ENCODE results near the gene VARS1. TPM values are rescaled to one million over a fixed set of nuclear protein-coding genes. Genes with fewer than 3 reads are reported as not detected.

VARS1 gene
- total and polyA plus RNA-seq, 2 experiments from 2014 or later: 71.2 to 137 TPM

DNA sequence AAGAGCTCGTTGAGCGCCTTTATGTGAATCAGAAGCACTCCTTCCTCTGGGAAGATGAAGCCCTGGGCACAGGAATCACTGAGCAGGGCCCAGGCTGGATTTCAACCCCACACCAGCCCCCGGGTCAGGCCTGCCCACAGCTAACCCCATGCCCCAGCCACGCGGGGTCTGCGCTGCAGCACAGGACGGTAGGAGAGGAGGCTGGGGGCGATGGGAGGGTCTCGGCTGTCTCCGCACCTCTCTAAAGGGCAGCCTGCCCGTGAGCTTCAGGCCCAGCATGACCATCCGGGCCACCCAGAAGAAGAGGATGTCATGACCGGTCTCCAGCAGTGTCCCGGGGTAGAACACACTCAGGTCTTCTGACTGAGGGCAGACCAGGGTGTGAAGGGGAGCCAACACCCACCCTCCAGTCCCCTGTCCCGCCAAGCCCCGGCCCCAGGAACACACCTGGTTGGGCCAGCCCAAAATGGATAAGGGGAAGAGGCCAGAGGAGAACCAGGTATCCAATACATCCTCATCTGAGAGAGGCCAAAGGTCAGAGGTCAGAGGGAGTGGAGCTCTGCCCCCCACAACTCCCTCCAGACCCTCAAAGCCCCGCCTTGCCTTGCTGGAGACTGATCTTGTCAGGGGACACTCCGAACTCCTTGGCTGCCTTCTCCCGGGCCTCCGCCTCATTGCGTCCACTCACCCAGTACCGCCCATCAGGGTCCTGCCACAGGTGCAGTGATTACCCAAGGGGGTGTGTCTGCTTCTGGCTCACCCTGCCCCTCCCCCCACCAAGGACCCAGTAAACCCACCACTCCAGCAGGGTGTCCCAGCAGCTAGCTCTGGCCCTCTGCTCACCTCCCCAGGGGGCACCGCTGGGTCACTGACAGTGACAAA lies 14.1 kb downstream of the VARS1 start:
- H3K36me3 Mint-ChIP-seq (ENCODE audit: low read depth): peaks cover 54% of the 10 kb centered on the region
- Histone ChIP-seq H3K36me3 (ENCODE audit: insufficient read depth) (no peaks in the 10 kb centered on the region; the same call in 1 of the 2 replicates), H3F3A (replicated peaks; ENCODE audit: low read depth) (peaks cover 4% of the 10 kb centered on the region; the same call in 1 of the 2 replicates), H4K20me1 (replicated peaks; ENCODE audit: insufficient read depth) (no peaks in the 10 kb centered on the region; the same call in 1 of the 2 replicates), H3K4me3 (no peak overlapping the region), H3K27ac (ENCODE audit: low read depth) (no peak overlapping the region), H3K79me2 (replicated peaks; ENCODE audit: insufficient read depth) (no peaks in the 10 kb centered on the region), H3K4me1 (ENCODE audit: insufficient read depth) (no peaks in the 10 kb centered on the region), H2AFZ (no peak overlapping the region), H3K9me2 (ENCODE audit: insufficient read depth) (no peaks in the 10 kb centered on the region), H3K27me3 (ENCODE audit: insufficient read depth) (no peaks in the 10 kb centered on the region), H3K4me2 (no peak overlapping the region)
- no peak for DNase-seq (ENCODE audit: low spot score)
- no peak overlapping the region for H3K27ac Mint-ChIP-seq
- TF ChIP-seq CREB1 (CRISPR knock-in tag; IDR thresholded peaks at IDR 0.05; ENCODE audit: low read depth): no peak
- TF ChIP-seq, protein P1, sequence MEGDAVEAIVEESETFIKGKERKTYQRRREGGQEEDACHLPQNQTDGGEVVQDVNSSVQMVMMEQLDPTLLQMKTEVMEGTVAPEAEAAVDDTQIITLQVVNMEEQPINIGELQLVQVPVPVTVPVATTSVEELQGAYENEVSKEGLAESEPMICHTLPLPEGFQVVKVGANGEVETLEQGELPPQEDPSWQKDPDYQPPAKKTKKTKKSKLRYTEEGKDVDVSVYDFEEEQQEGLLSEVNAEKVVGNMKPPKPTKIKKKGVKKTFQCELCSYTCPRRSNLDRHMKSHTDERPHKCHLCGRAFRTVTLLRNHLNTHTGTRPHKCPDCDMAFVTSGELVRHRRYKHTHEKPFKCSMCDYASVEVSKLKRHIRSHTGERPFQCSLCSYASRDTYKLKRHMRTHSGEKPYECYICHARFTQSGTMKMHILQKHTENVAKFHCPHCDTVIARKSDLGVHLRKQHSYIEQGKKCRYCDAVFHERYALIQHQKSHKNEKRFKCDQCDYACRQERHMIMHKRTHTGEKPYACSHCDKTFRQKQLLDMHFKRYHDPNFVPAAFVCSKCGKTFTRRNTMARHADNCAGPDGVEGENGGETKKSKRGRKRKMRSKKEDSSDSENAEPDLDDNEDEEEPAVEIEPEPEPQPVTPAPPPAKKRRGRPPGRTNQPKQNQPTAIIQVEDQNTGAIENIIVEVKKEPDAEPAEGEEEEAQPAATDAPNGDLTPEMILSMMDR (conservative IDR thresholded peaks at IDR 0.05; ENCODE audit: low read depth in 2 of 2): no peak
- TF ChIP-seq, protein P2, sequence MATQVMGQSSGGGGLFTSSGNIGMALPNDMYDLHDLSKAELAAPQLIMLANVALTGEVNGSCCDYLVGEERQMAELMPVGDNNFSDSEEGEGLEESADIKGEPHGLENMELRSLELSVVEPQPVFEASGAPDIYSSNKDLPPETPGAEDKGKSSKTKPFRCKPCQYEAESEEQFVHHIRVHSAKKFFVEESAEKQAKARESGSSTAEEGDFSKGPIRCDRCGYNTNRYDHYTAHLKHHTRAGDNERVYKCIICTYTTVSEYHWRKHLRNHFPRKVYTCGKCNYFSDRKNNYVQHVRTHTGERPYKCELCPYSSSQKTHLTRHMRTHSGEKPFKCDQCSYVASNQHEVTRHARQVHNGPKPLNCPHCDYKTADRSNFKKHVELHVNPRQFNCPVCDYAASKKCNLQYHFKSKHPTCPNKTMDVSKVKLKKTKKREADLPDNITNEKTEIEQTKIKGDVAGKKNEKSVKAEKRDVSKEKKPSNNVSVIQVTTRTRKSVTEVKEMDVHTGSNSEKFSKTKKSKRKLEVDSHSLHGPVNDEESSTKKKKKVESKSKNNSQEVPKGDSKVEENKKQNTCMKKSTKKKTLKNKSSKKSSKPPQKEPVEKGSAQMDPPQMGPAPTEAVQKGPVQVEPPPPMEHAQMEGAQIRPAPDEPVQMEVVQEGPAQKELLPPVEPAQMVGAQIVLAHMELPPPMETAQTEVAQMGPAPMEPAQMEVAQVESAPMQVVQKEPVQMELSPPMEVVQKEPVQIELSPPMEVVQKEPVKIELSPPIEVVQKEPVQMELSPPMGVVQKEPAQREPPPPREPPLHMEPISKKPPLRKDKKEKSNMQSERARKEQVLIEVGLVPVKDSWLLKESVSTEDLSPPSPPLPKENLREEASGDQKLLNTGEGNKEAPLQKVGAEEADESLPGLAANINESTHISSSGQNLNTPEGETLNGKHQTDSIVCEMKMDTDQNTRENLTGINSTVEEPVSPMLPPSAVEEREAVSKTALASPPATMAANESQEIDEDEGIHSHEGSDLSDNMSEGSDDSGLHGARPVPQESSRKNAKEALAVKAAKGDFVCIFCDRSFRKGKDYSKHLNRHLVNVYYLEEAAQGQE (IDR thresholded peaks at IDR 0.05; ENCODE audit: unreplicated experiment): no peak
- no peak for TF ChIP-seq ZNF331 (CRISPR knock-in tag; IDR thresholded peaks at IDR 0.05; ENCODE audit: low read depth)
- TF ChIP-seq ZNF114 (CRISPR knock-in tag; IDR thresholded peaks at IDR 0.05): no peak
- TF ChIP-seq, protein P3, sequence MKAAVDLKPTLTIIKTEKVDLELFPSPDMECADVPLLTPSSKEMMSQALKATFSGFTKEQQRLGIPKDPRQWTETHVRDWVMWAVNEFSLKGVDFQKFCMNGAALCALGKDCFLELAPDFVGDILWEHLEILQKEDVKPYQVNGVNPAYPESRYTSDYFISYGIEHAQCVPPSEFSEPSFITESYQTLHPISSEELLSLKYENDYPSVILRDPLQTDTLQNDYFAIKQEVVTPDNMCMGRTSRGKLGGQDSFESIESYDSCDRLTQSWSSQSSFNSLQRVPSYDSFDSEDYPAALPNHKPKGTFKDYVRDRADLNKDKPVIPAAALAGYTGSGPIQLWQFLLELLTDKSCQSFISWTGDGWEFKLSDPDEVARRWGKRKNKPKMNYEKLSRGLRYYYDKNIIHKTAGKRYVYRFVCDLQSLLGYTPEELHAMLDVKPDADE (IDR thresholded peaks at IDR 0.05): no peak
- TF ChIP-seq STAT1 (IDR thresholded peaks at IDR 0.05; ENCODE audit: unreplicated experiment): no peak
- TF ChIP-seq EZH2phosphoT487 (IDR thresholded peaks at IDR 0.05; ENCODE audit: unreplicated experiment): no peak
- no peak for TF ChIP-seq POLR2AphosphoS5 (IDR thresholded peaks at IDR 0.05; ENCODE audit: low read depth)
- no peak for TF ChIP-seq NANOG (IDR thresholded peaks at IDR 0.05; ENCODE audit: borderline replicate concordance)
- TF ChIP-seq JUNB (IDR thresholded peaks at IDR 0.05; ENCODE audit: unreplicated experiment): no peak
- TF ChIP-seq, protein P4, sequence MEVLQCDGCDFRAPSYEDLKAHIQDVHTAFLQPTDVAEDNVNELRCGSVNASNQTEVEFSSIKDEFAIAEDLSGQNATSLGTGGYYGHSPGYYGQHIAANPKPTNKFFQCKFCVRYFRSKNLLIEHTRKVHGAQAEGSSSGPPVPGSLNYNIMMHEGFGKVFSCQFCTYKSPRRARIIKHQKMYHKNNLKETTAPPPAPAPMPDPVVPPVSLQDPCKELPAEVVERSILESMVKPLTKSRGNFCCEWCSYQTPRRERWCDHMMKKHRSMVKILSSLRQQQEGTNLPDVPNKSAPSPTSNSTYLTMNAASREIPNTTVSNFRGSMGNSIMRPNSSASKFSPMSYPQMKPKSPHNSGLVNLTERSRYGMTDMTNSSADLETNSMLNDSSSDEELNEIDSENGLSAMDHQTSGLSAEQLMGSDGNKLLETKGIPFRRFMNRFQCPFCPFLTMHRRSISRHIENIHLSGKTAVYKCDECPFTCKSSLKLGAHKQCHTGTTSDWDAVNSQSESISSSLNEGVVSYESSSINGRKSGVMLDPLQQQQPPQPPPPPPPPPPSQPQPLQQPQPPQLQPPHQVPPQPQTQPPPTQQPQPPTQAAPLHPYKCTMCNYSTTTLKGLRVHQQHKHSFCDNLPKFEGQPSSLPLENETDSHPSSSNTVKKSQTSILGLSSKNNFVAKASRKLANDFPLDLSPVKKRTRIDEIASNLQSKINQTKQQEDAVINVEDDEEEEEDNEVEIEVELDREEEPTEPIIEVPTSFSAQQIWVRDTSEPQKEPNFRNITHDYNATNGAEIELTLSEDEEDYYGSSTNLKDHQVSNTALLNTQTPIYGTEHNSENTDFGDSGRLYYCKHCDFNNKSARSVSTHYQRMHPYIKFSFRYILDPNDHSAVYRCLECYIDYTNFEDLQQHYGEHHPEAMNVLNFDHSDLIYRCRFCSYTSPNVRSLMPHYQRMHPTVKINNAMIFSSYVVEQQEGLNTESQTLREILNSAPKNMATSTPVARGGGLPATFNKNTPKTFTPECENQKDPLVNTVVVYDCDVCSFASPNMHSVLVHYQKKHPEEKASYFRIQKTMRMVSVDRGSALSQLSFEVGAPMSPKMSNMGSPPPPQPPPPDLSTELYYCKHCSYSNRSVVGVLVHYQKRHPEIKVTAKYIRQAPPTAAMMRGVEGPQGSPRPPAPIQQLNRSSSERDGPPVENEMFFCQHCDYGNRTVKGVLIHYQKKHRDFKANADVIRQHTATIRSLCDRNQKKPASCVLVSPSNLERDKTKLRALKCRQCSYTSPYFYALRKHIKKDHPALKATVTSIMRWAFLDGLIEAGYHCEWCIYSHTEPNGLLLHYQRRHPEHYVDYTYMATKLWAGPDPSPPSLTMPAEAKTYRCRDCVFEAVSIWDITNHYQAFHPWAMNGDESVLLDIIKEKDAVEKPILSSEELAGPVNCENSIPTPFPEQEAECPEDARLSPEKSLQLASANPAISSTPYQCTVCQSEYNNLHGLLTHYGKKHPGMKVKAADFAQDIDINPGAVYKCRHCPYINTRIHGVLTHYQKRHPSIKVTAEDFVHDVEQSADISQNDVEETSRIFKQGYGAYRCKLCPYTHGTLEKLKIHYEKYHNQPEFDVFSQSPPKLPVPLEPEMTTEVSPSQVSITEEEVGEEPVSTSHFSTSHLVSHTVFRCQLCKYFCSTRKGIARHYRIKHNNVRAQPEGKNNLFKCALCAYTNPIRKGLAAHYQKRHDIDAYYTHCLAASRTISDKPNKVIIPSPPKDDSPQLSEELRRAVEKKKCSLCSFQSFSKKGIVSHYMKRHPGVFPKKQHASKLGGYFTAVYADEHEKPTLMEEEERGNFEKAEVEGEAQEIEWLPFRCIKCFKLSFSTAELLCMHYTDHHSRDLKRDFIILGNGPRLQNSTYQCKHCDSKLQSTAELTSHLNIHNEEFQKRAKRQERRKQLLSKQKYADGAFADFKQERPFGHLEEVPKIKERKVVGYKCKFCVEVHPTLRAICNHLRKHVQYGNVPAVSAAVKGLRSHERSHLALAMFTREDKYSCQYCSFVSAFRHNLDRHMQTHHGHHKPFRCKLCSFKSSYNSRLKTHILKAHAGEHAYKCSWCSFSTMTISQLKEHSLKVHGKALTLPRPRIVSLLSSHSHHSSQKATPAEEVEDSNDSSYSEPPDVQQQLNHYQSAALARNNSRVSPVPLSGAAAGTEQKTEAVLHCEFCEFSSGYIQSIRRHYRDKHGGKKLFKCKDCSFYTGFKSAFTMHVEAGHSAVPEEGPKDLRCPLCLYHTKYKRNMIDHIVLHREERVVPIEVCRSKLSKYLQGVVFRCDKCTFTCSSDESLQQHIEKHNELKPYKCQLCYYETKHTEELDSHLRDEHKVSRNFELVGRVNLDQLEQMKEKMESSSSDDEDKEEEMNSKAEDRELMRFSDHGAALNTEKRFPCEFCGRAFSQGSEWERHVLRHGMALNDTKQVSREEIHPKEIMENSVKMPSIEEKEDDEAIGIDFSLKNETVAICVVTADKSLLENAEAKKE (CRISPR knock-in tag; IDR thresholded peaks at IDR 0.05): no peak
- TF ChIP-seq EZH2 (IDR thresholded peaks at IDR 0.05; ENCODE audit: low read depth, unreplicated experiment): no peak
- no peaks in the 10 kb centered on the region for H3K9me3 Mint-ChIP-seq
- H3K4me1 Mint-ChIP-seq: no peaks in the 10 kb centered on the region
- peaks cover 13% of the 10 kb centered on the region for H3K27me3 Mint-ChIP-seq (ENCODE audit: insufficient read depth, low read depth, poor library complexity)
- no peak overlapping the region for H3K4me3 Mint-ChIP-seq
- no peak for ATAC-seq

Data from GM23338 (cell line).